ENCODE data around the gene R3HDM4.

R3HDM4 gene

DNA sequence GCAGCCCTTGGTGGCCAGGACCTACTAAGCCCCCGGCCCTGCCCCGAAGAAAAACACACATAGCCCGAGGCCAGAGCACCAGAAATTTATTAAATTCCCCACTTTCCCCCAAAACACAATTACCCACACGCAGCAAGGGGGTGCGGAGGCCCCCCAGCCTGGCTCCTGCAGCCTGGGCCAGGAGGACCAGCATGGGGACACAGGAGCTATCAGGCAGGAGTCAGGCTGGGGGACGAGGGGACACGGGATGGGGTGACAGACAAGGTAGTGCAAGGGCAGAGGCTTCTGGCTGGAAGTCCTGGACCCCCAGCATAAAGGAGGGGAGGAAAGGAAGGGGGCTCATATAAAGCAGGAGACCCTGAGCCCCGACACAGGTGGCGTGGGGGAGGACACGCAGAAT, 16.6 kb downstream of the R3HDM4 start:
- TF ChIP-seq CTCF (IDR thresholded peaks at IDR 0.05) = no peak

- TF ChIP-seq CTCF (IDR thresholded peaks at IDR 0.05) = no peak
These were observed 19.9 kb downstream of the R3HDM4 start, which contains the start of the genes MED16 and RNU6-9 for GRCh38 chr19:892894-893689. Gene MED16, minus strand, starts transcription at chr19:893187. Its CDS starts 2,056 bp downstream, at chr19:891131. Gene RNU6-9, plus strand, starts transcription at chr19:893484.

- TF ChIP-seq CTCF (IDR thresholded peaks at IDR 0.05) = no peak
These were observed 20.7 kb downstream of the R3HDM4 start for GRCh38 chr19:892243-892893.

- TF ChIP-seq CTCF (IDR thresholded peaks at IDR 0.05) = no peak
These were observed 22.2 kb downstream of the R3HDM4 start for GRCh38 chr19:890831-891230.

DNA sequence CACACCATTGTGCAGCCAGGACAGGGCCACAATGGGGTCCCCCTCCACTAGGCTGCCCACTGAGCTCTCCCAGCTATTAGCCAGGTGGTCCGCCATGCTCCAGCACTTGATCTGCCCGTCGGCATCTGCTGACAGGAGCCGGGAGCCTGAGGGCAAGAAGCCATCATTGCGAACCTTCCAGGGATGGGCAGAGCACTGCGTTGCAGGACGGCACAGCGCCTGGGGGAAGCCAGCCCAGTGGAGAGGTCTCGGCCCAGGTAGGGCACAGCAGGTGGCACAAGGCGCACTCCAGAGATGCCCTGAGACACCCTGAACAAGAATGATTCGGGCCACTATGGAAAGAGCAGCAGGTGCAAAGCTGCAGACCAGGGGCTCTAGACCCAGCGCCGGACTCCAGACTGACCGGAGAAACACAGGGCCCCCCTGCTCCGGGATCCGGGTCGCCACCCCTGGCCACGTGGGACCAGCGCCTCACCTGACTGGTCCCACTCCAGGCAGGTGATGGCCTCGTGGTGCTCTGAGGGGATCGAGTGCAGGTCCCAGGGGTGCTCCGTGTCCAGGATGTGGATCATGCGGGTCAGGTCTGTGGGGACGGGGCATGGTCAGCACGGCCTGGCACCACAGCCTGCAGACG, 23.2 kb downstream of the R3HDM4 start:
- no peak for TF ChIP-seq CTCF (IDR thresholded peaks at IDR 0.05)

GRCh38 chr19:888581-889385, 24.2 kb downstream of the R3HDM4 start:
- no peak for TF ChIP-seq CTCF (IDR thresholded peaks at IDR 0.05)

DNA sequence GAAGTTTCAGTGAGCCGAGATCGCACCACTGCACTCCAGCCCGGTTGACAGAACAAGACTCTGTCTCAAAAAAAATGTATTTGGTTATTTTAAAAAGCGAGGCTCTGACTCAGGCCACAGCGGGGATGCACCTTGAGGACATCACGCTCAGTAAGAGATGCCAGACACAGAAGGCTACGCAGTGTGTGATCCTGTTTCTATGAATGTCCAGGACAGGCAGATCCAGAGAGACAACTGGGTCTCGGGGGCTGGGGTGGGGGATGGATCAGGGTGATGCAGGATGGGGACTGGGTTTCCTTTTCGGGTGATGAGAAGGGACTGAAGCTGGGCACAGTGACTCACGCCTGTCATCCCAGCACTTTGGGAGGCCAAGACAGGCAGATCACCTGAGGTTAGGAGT, 25.4 kb downstream of the R3HDM4 start:
- TF ChIP-seq CTCF (IDR thresholded peaks at IDR 0.05) = no peak
